ENCODE data around the gene DLL1. TPM values are rescaled to one million over a fixed set of nuclear protein-coding genes. Genes with fewer than 3 reads are reported as not detected.

The DLL1 gene
- total RNA-seq, 1 experiment from 2014 or later, result 2.8 TPM

GRCh38 chr6:170296423-170296745 lies 5.5 kb upstream of the DLL1 start:
- peaks cover 79% of the 10 kb centered on the region for H3K27me3 Mint-ChIP-seq (ENCODE audit: low read depth)
- Histone ChIP-seq H4K20me1 (ENCODE audit: control insufficient read depth, insufficient read depth, insufficient read length) (no peaks in the 10 kb centered on the region), H2BK120ac (ENCODE audit: low read depth, low read length, poor library complexity, severe bottlenecking) (no peak overlapping the region), H3K27me3 (ENCODE audit: insufficient read depth, low read length) (peaks cover 40% of the 10 kb centered on the region), H3K9ac (ENCODE audit: extremely low read depth, insufficient read length, low read length) (no peak overlapping the region), H3K56ac (ENCODE audit: insufficient read length, low read depth, low read length) (no peak overlapping the region), H3K79me1 (ENCODE audit: insufficient read depth, low read depth, low read length, poor library complexity, severe bottlenecking) (no peaks in the 10 kb centered on the region), H4K8ac (replicated peaks; ENCODE audit: insufficient read length, low read depth, low read length) (no peak overlapping the region), H2AFZ (ENCODE audit: low read length) (no peak overlapping the region), H4K5ac (ENCODE audit: insufficient read length, low read depth, low read length) (no peak overlapping the region), H3K4me2 (ENCODE audit: insufficient read depth, insufficient read length, low read length) (no peak overlapping the region), H4K91ac (ENCODE audit: insufficient read length, low read depth, low read length) (no peak overlapping the region), H3K14ac (ENCODE audit: insufficient read depth, low read length) (peak overlapping the region; percentile 21; the same call in 1 of the 2 replicates), H3K18ac (ENCODE audit: insufficient read length, low read depth, low read length) (no peak overlapping the region), H3T11ph (ENCODE audit: low read length) (no peak overlapping the region), H3K79me2 (ENCODE audit: insufficient read depth, low read length) (no peaks in the 10 kb centered on the region), H3K23me2 (ENCODE audit: insufficient read length, low read depth, low read length, poor library complexity, severe bottlenecking) (peaks cover 9% of the 10 kb centered on the region), H3K23ac (ENCODE audit: insufficient read length, low read depth, low read length) (no peak overlapping the region), H2BK20ac (ENCODE audit: low read depth, low read length, poor library complexity, severe bottlenecking) (no peak overlapping the region), H3K4me1 (ENCODE audit: insufficient read depth, low read length) (peaks cover 8% of the 10 kb centered on the region; the same call in 1 of the 2 replicates), H3K4ac (ENCODE audit: low read depth, low read length) (no peak overlapping the region), H2AK5ac (ENCODE audit: insufficient read length, low read length) (no peak overlapping the region), H3K9me3 (ENCODE audit: control insufficient read depth, low read depth, low read length) (peaks cover 15% of the 10 kb centered on the region), H2BK15ac (ENCODE audit: low read depth, low read length) (no peak overlapping the region), H2BK5ac (ENCODE audit: insufficient read length, low read length) (no peak overlapping the region), H3K27ac (ENCODE audit: insufficient read length, low read depth, low read length) (no peak overlapping the region), H2BK12ac (ENCODE audit: insufficient read length, low read depth, low read length) (no peak overlapping the region)
- no peak; the same call in 2 of the 3 replicates for TF ChIP-seq CTCF (conservative IDR thresholded peaks at IDR 0.05)
- peaks cover 20 to 31% (median 21%) of the 10 kb centered on the region in 3 experiments for H3K36me3 Mint-ChIP-seq (ENCODE audit: insufficient read depth in 1 of 3, low read depth in 3 of 3)
- H3K27ac Mint-ChIP-seq, result no peak overlapping the region
- no peak overlapping the region; a peak in 2 of 5 replicates for H3K4me3 Mint-ChIP-seq
- H3K9me3 Mint-ChIP-seq, result peaks cover 26 to 28% of the 10 kb centered on the region in 2 experiments
- no CpG with 5 or more reads among the region's 47 CpGs for whole genome bisulfite sequencing (ENCODE audit: extremely low coverage, insufficient read length, low lambda C conversion rate)
- no peak for DNase-seq
- H3K4me1 Mint-ChIP-seq, result peaks cover 53 to 59% of the 10 kb centered on the region in 2 experiments
